GM21447 (cell line): Measurements from ENCODE around the gene P2RX6.
"Not testable (repeated sequence)": the region's sequence is repeated elsewhere in the genome, so short reads cannot be mapped to it uniquely, and the experiment has no call there.

Experiments used
- ATAC-seq: cut with Tn5 transposase; IDR thresholded peaks from one replicate; pipeline ENCODE4 v1.9.1; 2021; ENCODE audit not compliant: unreplicated experiment

P2RX6 gene

GRCh38 chr22:21014726-21015465 lies at the start of gene P2RX6:
TSS of gene P2RX6 (plus strand) at chr22:21015165. CDS start at chr22:21015175, 10 bp downstream.
- ATAC-seq, result no peak

GRCh38 chr22:20965888-20966855 lies 48.8 kb upstream of the P2RX6 start:
- no peak for ATAC-seq

- ATAC-seq, result no peak
These were observed 47.9 kb upstream of the P2RX6 start, which contains the start of gene AIFM3 for GRCh38 chr22:20966883-20967696. TSS of gene AIFM3 (plus strand) at chr22:20967255. CDS start at chr22:20967945, 690 bp downstream.

- ATAC-seq, result no peak
These were observed 47.2 kb upstream of the P2RX6 start for GRCh38 chr22:20967697-20968211.

- ATAC-seq, result no peak
These were observed 46.5 kb upstream of the P2RX6 start for GRCh38 chr22:20968281-20968977.

- ATAC-seq, result no peak
These were observed 43.9 kb upstream of the P2RX6 start for GRCh38 chr22:20970939-20971657.

- not testable (repeated sequence) for ATAC-seq
These were observed 42.8 kb upstream of the P2RX6 start for GRCh38 chr22:20972014-20972694.

- no peak for ATAC-seq
These were observed 41.9 kb upstream of the P2RX6 start for GRCh38 chr22:20972933-20973577.

GRCh38 chr22:20973634-20974286 lies 41.2 kb upstream of the P2RX6 start:
- no peak for ATAC-seq

GRCh38 chr22:20974336-20974955 lies 40.5 kb upstream of the P2RX6 start:
- no peak for ATAC-seq

- ATAC-seq, result no peak
These were observed 39.2 kb upstream of the P2RX6 start for GRCh38 chr22:20975541-20976290.

- no peak for ATAC-seq
These were observed 38.6 kb upstream of the P2RX6 start for GRCh38 chr22:20976291-20976877.

GRCh38 chr22:20977019-20977418 lies 37.9 kb upstream of the P2RX6 start:
- no peak for ATAC-seq

- no peak for ATAC-seq
These were observed 37.3 kb upstream of the P2RX6 start for GRCh38 chr22:20977516-20978170.

GRCh38 chr22:20978419-20978818 lies 36.5 kb upstream of the P2RX6 start:
- no peak for ATAC-seq
